Measurements from ENCODE around the gene MGAT2. TPM values are rescaled to one million over a fixed set of nuclear protein-coding genes. Genes with fewer than 3 reads are reported as not detected.
"Not testable (repeated sequence)": the region's sequence is repeated elsewhere in the genome, so short reads cannot be mapped to it uniquely, and the experiment has no call there.

The MGAT2 gene
- total RNA-seq, 4 donors from 2014 or later: 13.9 to 28.0 (median 19.7) TPM

DNA sequence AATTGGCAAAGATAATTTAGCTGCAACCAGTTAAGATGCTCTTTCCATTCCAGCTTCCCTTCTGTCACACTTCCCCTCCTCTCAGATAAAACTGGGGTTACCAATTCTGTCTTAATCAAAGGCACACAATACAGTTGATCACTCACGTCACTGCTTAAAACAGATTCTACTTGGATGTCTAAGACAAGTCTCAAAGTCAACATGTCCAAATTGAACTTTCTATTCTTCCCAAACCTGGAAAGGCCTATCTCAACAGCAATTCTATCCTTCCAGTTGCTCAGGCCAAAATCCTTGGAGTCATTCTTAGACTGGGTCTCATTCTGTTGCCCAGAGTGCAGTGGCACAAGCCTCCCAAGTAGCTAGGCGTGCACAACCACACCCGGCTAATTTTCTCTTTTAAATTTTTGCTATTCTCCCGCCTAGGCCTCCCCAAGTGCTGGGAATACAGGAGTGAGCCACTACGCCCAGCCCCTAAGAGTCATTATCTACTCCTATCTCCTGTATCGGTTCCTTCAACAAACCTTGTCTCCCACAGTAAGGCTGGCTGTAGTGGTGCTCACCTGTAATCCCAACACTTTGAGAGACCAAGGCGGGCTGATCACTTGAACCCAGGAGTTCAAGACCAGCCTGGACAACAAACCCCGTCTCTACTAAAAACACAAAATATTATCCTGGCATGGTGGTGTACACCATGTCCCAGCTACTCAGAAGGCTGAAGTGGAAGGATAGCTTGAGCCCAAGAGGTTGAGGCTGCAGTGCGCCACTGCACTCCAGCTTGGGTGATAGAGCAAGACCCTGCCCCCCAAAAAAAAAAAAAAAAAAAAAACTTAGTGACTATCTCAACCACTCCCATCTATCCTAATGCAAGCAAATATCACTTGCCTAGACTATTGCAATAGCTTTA, 39.1 kb upstream of the MGAT2 start:
- Histone ChIP-seq H3K4me1 (peaks cover 9 to 56% (median 19%) of the 10 kb centered on the region in 3 donors), H3K36me3 (peaks cover 0 to 43% (median 4%) of the 10 kb centered on the region in 3 donors), H3K4me3 (no peak overlapping the region), H3K27me3 (no peaks in the 10 kb centered on the region), H3K9me3 (no peaks in the 10 kb centered on the region), H3K27ac (peak overlapping the region in 3 of 4 donors; percentile 45 to 66 (median 53))
- TF ChIP-seq POLR2A (IDR thresholded peaks at IDR 0.05): no peak
- TF ChIP-seq CTCF (IDR thresholded peaks at IDR 0.05): no peak
- 65 to 73% methylated on average over 7 to 9 of the region's 9 CpGs for WGBS, 2 donors
- intact Hi-C loops (cut with DNase I): no loop called here
- DNase-seq: no peak

DNA sequence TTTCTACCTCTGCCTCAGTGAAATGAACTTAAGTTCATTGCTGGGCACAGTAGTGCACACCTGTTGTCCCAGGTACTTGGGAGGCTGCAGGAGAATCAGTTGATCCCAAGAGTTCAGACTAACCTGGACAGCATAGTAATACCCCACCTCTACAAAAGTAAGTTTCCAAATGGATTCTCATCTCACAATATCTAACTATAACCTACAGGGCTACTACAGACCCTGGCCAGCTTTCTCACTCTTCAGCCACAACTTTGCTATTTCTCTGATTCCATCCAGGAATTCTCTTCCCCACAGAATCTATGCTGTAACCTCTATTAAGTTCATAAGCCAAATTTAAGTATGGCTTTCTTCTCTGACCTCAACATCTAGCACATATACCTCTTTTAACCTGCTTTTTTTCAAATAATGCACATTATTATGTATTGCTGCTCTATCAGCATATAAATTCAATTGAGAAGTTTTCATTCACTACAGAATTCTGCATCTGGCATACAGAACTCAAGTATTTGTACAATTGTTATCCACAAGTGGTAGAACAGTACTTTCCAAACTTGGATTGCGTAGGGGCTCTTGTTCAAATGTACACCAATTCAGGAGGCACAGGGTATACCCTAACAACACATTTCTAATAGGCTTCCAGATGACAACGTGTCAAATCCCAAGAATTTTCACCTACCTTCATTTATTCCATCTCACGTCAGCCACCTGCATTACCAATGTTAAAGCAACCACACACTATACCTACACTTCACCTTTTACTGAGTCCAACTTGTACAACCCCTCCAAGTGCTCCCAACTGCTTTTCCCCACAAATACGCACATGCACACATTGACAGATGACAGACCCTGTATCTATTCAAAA, 38.3 kb upstream of the MGAT2 start:
- 92 to 96% methylated on average over 4 of the region's 4 CpGs for WGBS, 2 donors
- Histone ChIP-seq H3K36me3 (peaks cover 0 to 35% (median 0%) of the 10 kb centered on the region in 3 donors), H3K9me3 (no peaks in the 10 kb centered on the region), H3K27ac (no peak overlapping the region), H3K4me1 (peaks cover 9 to 56% (median 19%) of the 10 kb centered on the region in 3 donors), H3K27me3 (no peaks in the 10 kb centered on the region), H3K4me3 (no peak overlapping the region)
- intact Hi-C loops (cut with DNase I): no loop called here
- TF ChIP-seq CTCF (IDR thresholded peaks at IDR 0.05) (no peak), POLR2A (IDR thresholded peaks at IDR 0.05) (no peak)
- DNase-seq: no peak

GRCh38 chr14:49583629-49584028, 37.0 kb upstream of the MGAT2 start:
- peaks cover 9 to 56% (median 19%) of the 10 kb centered on the region in 3 donors for H3K4me1 ChIP-seq
- intact Hi-C loops (cut with DNase I): no loop called here
- H3K4me3 ChIP-seq: peak overlapping the region in 2 of 4 donors; percentile 78 to 96
- no peaks in the 10 kb centered on the region for H3K9me3 ChIP-seq
- H3K27me3 ChIP-seq: no peaks in the 10 kb centered on the region
- H3K27ac ChIP-seq: no peak overlapping the region
- peaks cover 0 to 29% (median 0%) of the 10 kb centered on the region in 3 donors for H3K36me3 ChIP-seq
- DNase-seq: no peak
- no peak for TF ChIP-seq CTCF (IDR thresholded peaks at IDR 0.05)
- no peak for TF ChIP-seq POLR2A (IDR thresholded peaks at IDR 0.05)
- 68 to 72% methylated on average over 6 of the region's 6 CpGs for WGBS, 2 donors

- peak overlapping the region in 3 of 4 donors; percentile 78 to 96 (median 96) for H3K4me3 ChIP-seq
- no peaks in the 10 kb centered on the region for H3K9me3 ChIP-seq
- TF ChIP-seq POLR2A (IDR thresholded peaks at IDR 0.05): no peak
- no peak for TF ChIP-seq CTCF (IDR thresholded peaks at IDR 0.05)
- H3K4me1 ChIP-seq: peaks cover 9 to 56% (median 19%) of the 10 kb centered on the region in 3 donors
- no peaks in the 10 kb centered on the region for H3K27me3 ChIP-seq
- intact Hi-C loops (cut with DNase I): no loop called here
- WGBS, 2 donors: 70 to 83% methylated on average over 9 to 11 of the region's 11 CpGs
- H3K27ac ChIP-seq: peak overlapping the region in 1 of 4 donors; percentile 98
- H3K36me3 ChIP-seq: peaks cover 0 to 29% (median 0%) of the 10 kb centered on the region in 3 donors
- no peak for DNase-seq
Observed at GRCh38 chr14:49584058-49584457, 36.5 kb upstream of the MGAT2 start.

DNA sequence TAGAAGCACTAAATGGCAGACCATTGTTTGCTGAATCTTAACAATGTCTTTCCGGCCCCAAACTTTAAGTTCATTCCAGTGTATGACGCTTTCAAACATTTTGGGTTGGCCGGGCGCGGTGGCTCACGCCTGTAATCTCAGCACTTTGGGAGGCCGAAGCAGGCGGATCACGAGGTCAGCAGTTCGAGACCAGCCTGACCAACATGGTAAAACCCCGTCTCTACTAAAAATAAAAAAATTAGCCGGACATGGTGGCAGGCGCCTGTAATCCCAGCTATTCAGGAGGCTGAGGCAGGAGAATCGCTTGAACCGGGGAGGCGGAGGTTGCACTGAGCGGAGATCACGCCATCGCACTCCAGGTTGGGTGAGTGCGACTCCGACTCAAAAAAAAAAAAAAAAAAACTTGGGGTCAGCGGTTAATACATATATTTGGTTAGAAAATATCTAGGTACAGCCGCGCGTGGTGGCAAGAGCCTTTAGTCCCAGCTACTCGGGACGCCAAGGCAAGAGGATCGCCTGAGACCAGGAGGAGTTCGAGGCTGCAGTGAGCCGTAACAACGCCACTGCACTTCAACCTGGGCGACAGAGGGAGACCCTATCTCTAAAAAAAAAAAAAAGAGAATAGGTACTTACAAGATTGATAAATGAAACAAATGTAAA, 35.5 kb upstream of the MGAT2 start:
- intact Hi-C loops (cut with DNase I); H3K27me3 ChIP-seq; H3K9me3 ChIP-seq; DNase-seq: not testable (repeated sequence)
- Histone ChIP-seq H3K27ac (peak overlapping the region in 3 of 4 donors; percentile 95 to 98 (median 96)), H3K36me3 (peaks cover 0 to 29% (median 0%) of the 10 kb centered on the region in 3 donors), H3K4me3 (peak overlapping the region; percentile 78 to 96 (median 94)), H3K4me1 (peaks cover 9 to 52% (median 19%) of the 10 kb centered on the region in 3 donors)
- 4 to 12% methylated on average over 31 to 32 of the region's 32 CpGs for WGBS, 2 donors

All from esophagus squamous epithelium (tissue), 5 donors.